Measurements from ENCODE around the gene OLFM3.

The OLFM3 gene

GRCh38 chr1:101843160-101843559, 153.6 kb downstream of the OLFM3 start:
- no peak overlapping the region for H3K9ac ChIP-seq (ENCODE audit: low read length)
- no peak overlapping the region for H2AFZ ChIP-seq (ENCODE audit: low read depth, low read length, severe bottlenecking)
- H3K79me2 ChIP-seq (ENCODE audit: insufficient read depth, low read length), result no peaks in the 10 kb centered on the region
- no peaks in the 10 kb centered on the region for H3K9me3 ChIP-seq (ENCODE audit: insufficient read depth, low read length)
- H4K20me1 ChIP-seq (ENCODE audit: low read depth, low read length), result no peaks in the 10 kb centered on the region
- no peak overlapping the region for H3K27ac ChIP-seq (ENCODE audit: low read depth, low read length)
- H3K9me2 ChIP-seq (replicated peaks; ENCODE audit: insufficient read depth, low read length), result no peaks in the 10 kb centered on the region
- H3F3A ChIP-seq (ENCODE audit: insufficient read depth), result no peaks in the 10 kb centered on the region
- H3K36me3 ChIP-seq (ENCODE audit: low read length), result no peaks in the 10 kb centered on the region
- no peaks in the 10 kb centered on the region for H3K27me3 ChIP-seq (ENCODE audit: low read length)
- TF ChIP-seq EZH2phosphoT487 (conservative IDR thresholded peaks at IDR 0.05; ENCODE audit: low read length), result no peak
- TF ChIP-seq, protein P1, sequence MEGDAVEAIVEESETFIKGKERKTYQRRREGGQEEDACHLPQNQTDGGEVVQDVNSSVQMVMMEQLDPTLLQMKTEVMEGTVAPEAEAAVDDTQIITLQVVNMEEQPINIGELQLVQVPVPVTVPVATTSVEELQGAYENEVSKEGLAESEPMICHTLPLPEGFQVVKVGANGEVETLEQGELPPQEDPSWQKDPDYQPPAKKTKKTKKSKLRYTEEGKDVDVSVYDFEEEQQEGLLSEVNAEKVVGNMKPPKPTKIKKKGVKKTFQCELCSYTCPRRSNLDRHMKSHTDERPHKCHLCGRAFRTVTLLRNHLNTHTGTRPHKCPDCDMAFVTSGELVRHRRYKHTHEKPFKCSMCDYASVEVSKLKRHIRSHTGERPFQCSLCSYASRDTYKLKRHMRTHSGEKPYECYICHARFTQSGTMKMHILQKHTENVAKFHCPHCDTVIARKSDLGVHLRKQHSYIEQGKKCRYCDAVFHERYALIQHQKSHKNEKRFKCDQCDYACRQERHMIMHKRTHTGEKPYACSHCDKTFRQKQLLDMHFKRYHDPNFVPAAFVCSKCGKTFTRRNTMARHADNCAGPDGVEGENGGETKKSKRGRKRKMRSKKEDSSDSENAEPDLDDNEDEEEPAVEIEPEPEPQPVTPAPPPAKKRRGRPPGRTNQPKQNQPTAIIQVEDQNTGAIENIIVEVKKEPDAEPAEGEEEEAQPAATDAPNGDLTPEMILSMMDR (IDR thresholded peaks at IDR 0.05; ENCODE audit: insufficient read depth, low read length, poor library complexity, severe bottlenecking), result no peak
- no peak overlapping the region for H3K4me2 ChIP-seq (ENCODE audit: low read depth, low read length, poor library complexity, severe bottlenecking)
- H3K4me3 ChIP-seq (ENCODE audit: insufficient read depth, low read length, poor library complexity, severe bottlenecking), result no peak overlapping the region

- no peak overlapping the region for H3K4me2 ChIP-seq (ENCODE audit: low read depth, low read length, poor library complexity, severe bottlenecking)
- H3K36me3 ChIP-seq (ENCODE audit: low read length), result no peaks in the 10 kb centered on the region
- no peak overlapping the region for H2AFZ ChIP-seq (ENCODE audit: low read depth, low read length, severe bottlenecking)
- H3K9me3 ChIP-seq (ENCODE audit: insufficient read depth, low read length), result no peaks in the 10 kb centered on the region
- no peaks in the 10 kb centered on the region for H3K9me2 ChIP-seq (replicated peaks; ENCODE audit: insufficient read depth, low read length)
- H3K27ac ChIP-seq (ENCODE audit: low read depth, low read length), result no peak overlapping the region
- TF ChIP-seq EZH2phosphoT487 (conservative IDR thresholded peaks at IDR 0.05; ENCODE audit: low read length), result no peak
- TF ChIP-seq, protein P1 (IDR thresholded peaks at IDR 0.05; ENCODE audit: insufficient read depth, low read length, poor library complexity, severe bottlenecking), result no peak
- H3F3A ChIP-seq (ENCODE audit: insufficient read depth), result no peaks in the 10 kb centered on the region
- H3K27me3 ChIP-seq (ENCODE audit: low read length), result no peaks in the 10 kb centered on the region
- H3K4me3 ChIP-seq (ENCODE audit: insufficient read depth, low read length, poor library complexity, severe bottlenecking), result no peak overlapping the region
- no peaks in the 10 kb centered on the region for H3K79me2 ChIP-seq (ENCODE audit: insufficient read depth, low read length)
- no peak overlapping the region for H3K9ac ChIP-seq (ENCODE audit: low read length)
- H4K20me1 ChIP-seq (ENCODE audit: low read depth, low read length), result no peaks in the 10 kb centered on the region
Measured at GRCh38 chr1:101841824-101842223, 154.9 kb downstream of the OLFM3 start.

DNA sequence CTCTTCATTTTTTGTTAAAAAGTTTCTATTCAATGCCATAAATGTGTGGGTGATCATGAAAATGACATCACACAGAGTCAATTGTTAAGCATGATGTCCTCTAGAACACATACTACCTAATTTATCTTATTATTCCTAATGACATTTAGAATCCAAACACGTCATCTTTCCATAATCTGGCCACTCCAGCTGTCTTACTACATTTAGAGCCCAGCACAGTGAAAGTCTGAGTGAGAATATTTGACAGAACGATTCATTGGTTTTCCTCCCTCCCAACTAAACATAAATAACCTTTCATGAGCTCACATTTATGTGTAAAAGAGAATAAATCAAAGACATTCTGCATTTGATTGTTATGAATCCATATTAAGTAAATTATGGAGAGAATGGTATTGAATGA, 160.7 kb downstream of the OLFM3 start:
- no peaks in the 10 kb centered on the region for H4K20me1 ChIP-seq (ENCODE audit: low read depth, low read length)
- no peaks in the 10 kb centered on the region for H3F3A ChIP-seq (ENCODE audit: insufficient read depth)
- no peak overlapping the region for H3K27ac ChIP-seq (ENCODE audit: low read depth, low read length)
- no peak overlapping the region for H2AFZ ChIP-seq (ENCODE audit: low read depth, low read length, severe bottlenecking)
- H3K9ac ChIP-seq (ENCODE audit: low read length), result no peak overlapping the region
- no peaks in the 10 kb centered on the region for H3K36me3 ChIP-seq (ENCODE audit: low read length)
- H3K4me2 ChIP-seq (ENCODE audit: low read depth, low read length, poor library complexity, severe bottlenecking), result no peak overlapping the region
- no peaks in the 10 kb centered on the region for H3K27me3 ChIP-seq (ENCODE audit: low read length)
- TF ChIP-seq EZH2phosphoT487 (conservative IDR thresholded peaks at IDR 0.05; ENCODE audit: low read length), result no peak
- TF ChIP-seq, protein P1 (IDR thresholded peaks at IDR 0.05; ENCODE audit: insufficient read depth, low read length, poor library complexity, severe bottlenecking), result no peak
- no peaks in the 10 kb centered on the region for H3K9me2 ChIP-seq (replicated peaks; ENCODE audit: insufficient read depth, low read length)
- no peak overlapping the region for H3K4me3 ChIP-seq (ENCODE audit: insufficient read depth, low read length, poor library complexity, severe bottlenecking)
- H3K79me2 ChIP-seq (ENCODE audit: insufficient read depth, low read length), result no peaks in the 10 kb centered on the region
- no peaks in the 10 kb centered on the region for H3K9me3 ChIP-seq (ENCODE audit: insufficient read depth, low read length)

Measured in SU-DHL-6 (cell line).